ENCODE results near the gene RFC1. TPM values are rescaled to one million over a fixed set of nuclear protein-coding genes. Genes with fewer than 3 reads are reported as not detected.

The RFC1 gene
- total RNA-seq, 1 experiment from 2014 or later = 56.8 TPM

- Mint-ChIP-seq H3K36me3 (ENCODE audit: insufficient read depth in 1 of 3, low read depth in 3 of 3) (peaks cover 13 to 31% (median 28%) of the 10 kb centered on the region in 3 experiments), H3K9me3 (no peaks in the 10 kb centered on the region), H3K4me1 (peaks cover 7 to 9% of the 10 kb centered on the region in 2 experiments), H3K27me3 (ENCODE audit: low read depth) (no peaks in the 10 kb centered on the region), H3K27ac (no peak overlapping the region), H3K4me3 (no peak overlapping the region)
- H3K27me3 ChIP-seq (ENCODE audit: insufficient read depth, low read length) = no peaks in the 10 kb centered on the region
- no peaks in the 10 kb centered on the region for H4K20me1 ChIP-seq (ENCODE audit: control insufficient read depth, insufficient read depth, insufficient read length)
- no peak overlapping the region for H2AFZ ChIP-seq (ENCODE audit: low read length)
- H2BK5ac ChIP-seq (ENCODE audit: insufficient read length, low read length) = no peak overlapping the region
- H3K14ac ChIP-seq (ENCODE audit: insufficient read depth, low read length) = no peak overlapping the region
- H3K79me2 ChIP-seq (ENCODE audit: insufficient read depth, low read length) = peaks cover 9% of the 10 kb centered on the region; the same call in 1 of the 2 replicates
- H3K23me2 ChIP-seq (ENCODE audit: insufficient read length, low read depth, low read length, poor library complexity, severe bottlenecking) = no peaks in the 10 kb centered on the region
- no peaks in the 10 kb centered on the region for H3K4me1 ChIP-seq (ENCODE audit: insufficient read depth, low read length)
- no peak overlapping the region for H2BK120ac ChIP-seq (ENCODE audit: low read depth, low read length, poor library complexity, severe bottlenecking)
- DNase-seq = no peak
- no peak overlapping the region for H3K27ac ChIP-seq (ENCODE audit: insufficient read length, low read depth, low read length)
- no peak overlapping the region for H3K4me2 ChIP-seq (ENCODE audit: insufficient read depth, insufficient read length, low read length)
- H3K23ac ChIP-seq (ENCODE audit: insufficient read length, low read depth, low read length) = no peak overlapping the region
- no peak overlapping the region for H2BK12ac ChIP-seq (ENCODE audit: insufficient read length, low read depth, low read length)
- H2AK5ac ChIP-seq (ENCODE audit: insufficient read length, low read length) = no peak overlapping the region
- WGBS (ENCODE audit: extremely low coverage, insufficient read length, low lambda C conversion rate) = no CpG with 5 or more reads among the region's 2 CpGs
- H2BK20ac ChIP-seq (ENCODE audit: low read depth, low read length, poor library complexity, severe bottlenecking) = no peak overlapping the region
- H4K8ac ChIP-seq (replicated peaks; ENCODE audit: insufficient read length, low read depth, low read length) = no peak overlapping the region
- H2BK15ac ChIP-seq (ENCODE audit: low read depth, low read length) = no peak overlapping the region
- no peak overlapping the region for H3K9ac ChIP-seq (ENCODE audit: extremely low read depth, insufficient read length, low read length)
- no peak for TF ChIP-seq CTCF (conservative IDR thresholded peaks at IDR 0.05)
- H3K4ac ChIP-seq (ENCODE audit: low read depth, low read length) = no peak overlapping the region
- no peak overlapping the region for H4K5ac ChIP-seq (ENCODE audit: insufficient read length, low read depth, low read length)
- no peak overlapping the region for H3K56ac ChIP-seq (ENCODE audit: insufficient read length, low read depth, low read length)
- no peak overlapping the region for H3K18ac ChIP-seq (ENCODE audit: insufficient read length, low read depth, low read length)
- H4K91ac ChIP-seq (ENCODE audit: insufficient read length, low read depth, low read length) = no peak overlapping the region
- H3K79me1 ChIP-seq (ENCODE audit: insufficient read depth, low read depth, low read length, poor library complexity, severe bottlenecking) = peaks cover 9% of the 10 kb centered on the region
- no peak overlapping the region for H3T11ph ChIP-seq (ENCODE audit: low read length)
- no peaks in the 10 kb centered on the region for H3K9me3 ChIP-seq (ENCODE audit: control insufficient read depth, low read depth, low read length)
Observed at GRCh38 chr4:39349326-39349725, 16.8 kb downstream of the RFC1 start.
